B cell (primary cell): ENCODE data around the gene HAUS7. TPM values are rescaled to one million over a fixed set of nuclear protein-coding genes. Genes with fewer than 3 reads are reported as not detected.

Experiments
- ATAC-seq: fragments of 200-7000 bp; cut with Tn5 transposase; one replicate; pipeline ENCODE4 v1.10.0; 2021; ENCODE audit warnings: low read depth, mild to moderate bottlenecking, moderate number of reproducible peaks, moderate library complexity
- CTCF ChIA-PET: fragments of 350-600 bp; sonication (Branson Sonifier 250); formaldehyde crosslinking; loops from one replicate; lab custom pipeline; 2021; ENCODE audit warnings: antibody characterized with exemption, inconsistent platforms; lab: Charles Lee
- POLR2A ChIA-PET: fragments of 350-600 bp; sonication (Branson Sonifier 250); formaldehyde crosslinking; loops from one replicate; lab custom pipeline; 2021; ENCODE audit warnings: antibody characterized with exemption; lab: Charles Lee
- DNase-seq: peaks from one replicate; pipeline ENCODE4 v3.0.0; 2013
- H2AFZ ChIP-seq: 2 replicates; pipeline ENCODE4 v1.6.1; 2012; ENCODE audit warnings: mild to moderate bottlenecking, low read depth, low read length; ENCODE audit not compliant: insufficient read depth, poor library complexity, severe bottlenecking
- H3K27ac ChIP-seq, 2 donors: 1 replicate in 1 of 2; 2 replicates in 1 of 2; pipeline ENCODE4 v1.5.1; 2012 to 2013; ENCODE audit warnings: low read length in 2 of 2, mild to moderate bottlenecking in 2 of 2, moderate library complexity in 1 of 2
- H3K27me3 ChIP-seq, 4 experiments: fragments of 200-600 bp in 1 of 4; sonication (generic) in 1 of 4; replicated peaks in 1 of 4; 1 replicate in 2 of 4; 2 replicates in 2 of 4; pipeline versions ENCODE4 v1.6.1 to v1.7.0; 2013 to 2016; ENCODE audit warnings: low read length in 3 of 4, mild to moderate bottlenecking in 2 of 4, mixed read lengths in 1 of 4, moderate library complexity in 1 of 4; ENCODE audit not compliant: insufficient read depth in 4 of 4, control insufficient read depth in 3 of 4; ENCODE audit errors: control extremely low read depth in 1 of 4
- H3K36me3 ChIP-seq, 2 experiments: replicated peaks in 1 of 2; 1 replicate in 1 of 2; 2 replicates in 1 of 2; pipeline versions ENCODE4 v1.6.1 to v1.7.1; 2013; ENCODE audit warnings: low read length in 1 of 2; ENCODE audit not compliant: insufficient read depth in 2 of 2, control insufficient read depth in 1 of 2; ENCODE audit errors: control extremely low read depth in 1 of 2, extremely low read depth in 1 of 2
- H3K4me1 ChIP-seq, 2 donors: fragments of 200-600 bp in 1 of 2; sonication (generic) in 1 of 2; 1 replicate in 1 of 2; 2 replicates in 1 of 2; pipeline versions ENCODE4 v1.5.1 to v1.6.1; 2013 to 2017; ENCODE audit warnings: low read length in 2 of 2; ENCODE audit not compliant: control insufficient read depth in 2 of 2, insufficient read depth in 2 of 2
- H3K4me2 ChIP-seq: replicated peaks from 2 replicates; pipeline ENCODE3; 2012; ENCODE audit warnings: mild to moderate bottlenecking, low read depth, low read length; ENCODE audit not compliant: poor library complexity, severe bottlenecking
- H3K4me3 ChIP-seq, 5 experiments: fragments of 200-600 bp in 1 of 5; sonication (generic) in 1 of 5; 1 replicate in 3 of 5; 2 replicates in 2 of 5; pipeline versions ENCODE4 v1.5.1 to v1.7.0; 2011 to 2016; ENCODE audit warnings: low read length in 4 of 5, mild to moderate bottlenecking in 4 of 5, low read depth in 2 of 5, control low read depth in 1 of 5, moderate library complexity in 1 of 5; ENCODE audit not compliant: insufficient read depth in 1 of 5; ENCODE audit errors: control extremely low read depth in 1 of 5, extremely low read depth in 1 of 5
- H3K79me2 ChIP-seq: fragments of 200-600 bp; sonication (generic); one replicate; pipeline ENCODE4 v1.6.0; 2016; ENCODE audit warnings: low read length; ENCODE audit not compliant: control insufficient read depth, insufficient read depth
- H3K9ac ChIP-seq: fragments of 200-600 bp; sonication (generic); 2 replicates; pipeline ENCODE4 v1.6.1; 2017; ENCODE audit warnings: mild to moderate bottlenecking, low read length, moderate library complexity
- H3K9me3 ChIP-seq, 3 donors: one replicate each; pipeline versions ENCODE4 v1.6.1 to v1.7.1; 2013; ENCODE audit warnings: low read length in 2 of 3; ENCODE audit not compliant: control insufficient read depth in 2 of 3, insufficient read depth in 1 of 3; ENCODE audit errors: control extremely low read depth in 1 of 3
- H4K20me1 ChIP-seq: 2 replicates; pipeline ENCODE4 v1.6.0; 2012; ENCODE audit warnings: mild to moderate bottlenecking, low read length; ENCODE audit not compliant: insufficient read depth, control insufficient read depth, poor library complexity, severe bottlenecking
- H3K27ac Mint-ChIP-seq: one replicate; pipeline ENCODE4 v1.8.0; 2021; ENCODE audit warnings: mixed read lengths
- H3K27me3 Mint-ChIP-seq: one replicate; pipeline ENCODE4 v1.8.0; 2021; ENCODE audit warnings: mixed read lengths
- H3K4me1 Mint-ChIP-seq: one replicate; pipeline ENCODE4 v1.8.0; 2021; ENCODE audit warnings: mixed read lengths
- H3K4me3 Mint-ChIP-seq: one replicate; pipeline ENCODE4 v1.8.0; 2021; ENCODE audit warnings: mixed read lengths
- H3K9me3 Mint-ChIP-seq: one replicate; pipeline ENCODE4 v1.8.0; 2022; ENCODE audit warnings: mixed read lengths; ENCODE audit not compliant: insufficient read depth
- EZH2 ChIP-seq: IDR thresholded peaks from 2 replicates; pipeline ENCODE4 v1.6.1; 2012; ENCODE audit warnings: borderline replicate concordance, low read depth, mild to moderate bottlenecking, moderate library complexity, low read length; ENCODE audit not compliant: insufficient read depth, poor library complexity, severe bottlenecking
- WGBS: methylation state at CpG from one replicate; pipeline ENCODE4 v1.1.5; 2013; ENCODE audit warnings: missing lambda C conversion rate; ENCODE audit not compliant: insufficient coverage; 5-methylcytosine and 5-hydroxymethylcytosine counted together
- intact Hi-C: fragments of 100-400 bp; cut with micrococcal nuclease; formaldehyde crosslinking; loops from one replicate; pipeline ENCODE4 v1.10.0; 2022
- polyA plus RNA-seq: library from polyadenylated mRNA; depleted of rRNA; stranded (reverse); fragments of >200 nt; gene quantifications from 2 replicates; pipeline ENCODE4 v1.2.3, GENCODE V29; 2012
- total RNA-seq, 2 donors: library from RNA; stranded (reverse); fragments of 120-200 nt in 1 of 2; gene quantifications; 1 replicate in 1 of 2; 2 replicates in 1 of 2; pipeline versions ENCODE4 v1.2.3 to v1.2.4, GENCODE V29; 2013 to 2022
- TF ChIP-seq, protein P1 (sequence below): fragments of 200-600 bp; IDR thresholded peaks from one replicate; pipeline ENCODE4 v1.8.0; 2022; ENCODE audit warnings: antibody characterized with exemption, mild to moderate bottlenecking

Gene HAUS7
- total and polyA plus RNA-seq, 2 donors (not counting 1 experiment from before 2014, with no cell fraction given), result 25.2 to 26.9 TPM

DNA sequence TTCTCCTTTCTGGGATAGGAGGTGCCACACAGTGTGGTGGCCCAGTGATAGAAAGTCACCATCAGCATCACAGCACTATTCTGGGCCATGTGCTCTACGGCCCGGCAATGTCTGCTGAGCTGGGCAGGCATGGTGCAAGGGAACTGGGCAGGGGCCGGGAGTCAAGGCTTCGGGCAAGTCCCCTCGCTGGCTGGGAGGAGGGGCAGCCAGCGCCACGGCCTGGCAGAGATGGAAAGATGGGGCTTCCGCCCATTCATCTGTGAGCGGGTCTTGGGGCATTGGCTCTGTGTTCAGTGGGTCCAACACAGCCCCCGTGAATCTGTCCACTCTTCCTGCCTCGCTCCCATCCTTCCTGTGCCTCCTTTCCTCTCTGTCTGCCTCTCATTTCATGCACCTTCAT is 40.0 kb upstream of the HAUS7 start:
- ChIA-PET CTCF (interaction anchor here (0.6 to 1.1 kb wide), 3 partner anchors 50 to 569 kb away, joined by 3 to 4 read pairs (median 3); no protein-coding TSS in a partner anchor), POLR2A (no interaction called here)
- no peaks in the 10 kb centered on the region for H4K20me1 ChIP-seq
- H3K27ac ChIP-seq, result no peak overlapping the region
- Mint-ChIP-seq H3K27ac (no peak overlapping the region), H3K27me3 (no peaks in the 10 kb centered on the region), H3K4me1 (peaks cover 2% of the 10 kb centered on the region), H3K4me3 (no peak overlapping the region), H3K9me3 (no peaks in the 10 kb centered on the region)
- H3K4me2 ChIP-seq, result no peak overlapping the region
- TF ChIP-seq, protein P1, sequence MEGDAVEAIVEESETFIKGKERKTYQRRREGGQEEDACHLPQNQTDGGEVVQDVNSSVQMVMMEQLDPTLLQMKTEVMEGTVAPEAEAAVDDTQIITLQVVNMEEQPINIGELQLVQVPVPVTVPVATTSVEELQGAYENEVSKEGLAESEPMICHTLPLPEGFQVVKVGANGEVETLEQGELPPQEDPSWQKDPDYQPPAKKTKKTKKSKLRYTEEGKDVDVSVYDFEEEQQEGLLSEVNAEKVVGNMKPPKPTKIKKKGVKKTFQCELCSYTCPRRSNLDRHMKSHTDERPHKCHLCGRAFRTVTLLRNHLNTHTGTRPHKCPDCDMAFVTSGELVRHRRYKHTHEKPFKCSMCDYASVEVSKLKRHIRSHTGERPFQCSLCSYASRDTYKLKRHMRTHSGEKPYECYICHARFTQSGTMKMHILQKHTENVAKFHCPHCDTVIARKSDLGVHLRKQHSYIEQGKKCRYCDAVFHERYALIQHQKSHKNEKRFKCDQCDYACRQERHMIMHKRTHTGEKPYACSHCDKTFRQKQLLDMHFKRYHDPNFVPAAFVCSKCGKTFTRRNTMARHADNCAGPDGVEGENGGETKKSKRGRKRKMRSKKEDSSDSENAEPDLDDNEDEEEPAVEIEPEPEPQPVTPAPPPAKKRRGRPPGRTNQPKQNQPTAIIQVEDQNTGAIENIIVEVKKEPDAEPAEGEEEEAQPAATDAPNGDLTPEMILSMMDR, result no peak
- no peak for TF ChIP-seq EZH2
- no peak overlapping the region for H3K9ac ChIP-seq
- no peaks in the 10 kb centered on the region for H3K36me3 ChIP-seq
- no peak for ATAC-seq
- no peak overlapping the region for H3K4me3 ChIP-seq
- intact Hi-C loops, result no loop called here
- DNase-seq, result no peak
- no peaks in the 10 kb centered on the region for H3K27me3 ChIP-seq
- H3K79me2 ChIP-seq, result no peaks in the 10 kb centered on the region
- WGBS, result no CpG with 5 or more reads among the region's 11 CpGs
- no peaks in the 10 kb centered on the region for H3K9me3 ChIP-seq
- no peak overlapping the region for H2AFZ ChIP-seq
- peaks cover 0 to 7% of the 10 kb centered on the region in 2 donors for H3K4me1 ChIP-seq

DNA sequence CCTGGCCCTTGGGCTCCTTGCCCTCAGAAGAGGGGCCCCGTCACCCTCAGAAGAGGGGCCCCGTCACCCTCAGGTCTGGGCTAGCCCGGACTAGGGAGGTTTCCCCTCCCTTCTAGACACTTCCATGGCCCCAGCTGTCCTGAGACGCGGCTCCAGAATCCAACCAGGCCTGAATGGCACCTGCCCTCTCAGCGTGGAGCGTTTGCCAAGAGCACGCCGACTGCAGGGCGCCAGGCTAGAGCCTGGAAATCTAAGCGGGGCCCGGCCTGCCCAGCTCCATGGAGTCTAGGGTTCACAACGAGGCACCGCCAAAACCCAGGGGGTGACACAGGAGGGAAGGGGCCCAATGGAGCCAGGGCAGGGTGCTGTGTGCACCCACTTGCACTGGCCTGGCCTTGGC is 39.2 kb upstream of the HAUS7 start:
- Histone ChIP-seq H4K20me1 (no peaks in the 10 kb centered on the region), H3K27ac (no peak overlapping the region), H3K4me3 (no peak overlapping the region), H3K9me3 (no peaks in the 10 kb centered on the region), H3K79me2 (no peaks in the 10 kb centered on the region), H3K4me2 (no peak overlapping the region), H2AFZ (no peak overlapping the region), H3K4me1 (peaks cover 0 to 7% of the 10 kb centered on the region in 2 donors), H3K9ac (no peak overlapping the region), H3K36me3 (no peaks in the 10 kb centered on the region), H3K27me3 (no peaks in the 10 kb centered on the region)
- H3K4me1 Mint-ChIP-seq, result peaks cover 2% of the 10 kb centered on the region
- POLR2A ChIA-PET, result no interaction called here
- no peaks in the 10 kb centered on the region for H3K27me3 Mint-ChIP-seq
- 94% methylated on average over 12 of the region's 14 CpGs for WGBS
- CTCF ChIA-PET, result interaction anchor here (0.7 to 4.0 kb wide), 2 partner anchors 16 to 477 kb away, joined by 3 to 19 read pairs; no protein-coding TSS in a partner anchor
- H3K9me3 Mint-ChIP-seq, result no peaks in the 10 kb centered on the region
- no peak overlapping the region for H3K4me3 Mint-ChIP-seq
- DNase-seq (no peak), ATAC-seq (no peak)
- H3K27ac Mint-ChIP-seq, result no peak overlapping the region
- no peak for TF ChIP-seq EZH2
- TF ChIP-seq, protein P1, result no peak
- intact Hi-C loops, result no loop called here
